CD4-positive, alpha-beta T cell (primary cell): Measurements from ENCODE around the gene AFG1L. TPM values are rescaled to one million over a fixed set of nuclear protein-coding genes. Genes with fewer than 3 reads are reported as not detected.

ENCODE experiments used
- ATAC-seq: fragments of 200-7000 bp; cut with Tn5 transposase; one replicate; pipeline ENCODE4 v1.10.0; 2022; ENCODE audit warnings: mild to moderate bottlenecking; ENCODE audit not compliant: poor library complexity
- CTCF ChIA-PET: fragments of 350-600 bp; sonication (Branson Sonifier 250); formaldehyde crosslinking; loops from one replicate; lab custom pipeline; 2021; ENCODE audit warnings: antibody characterized with exemption, inconsistent platforms; lab: Charles Lee
- POLR2A ChIA-PET: fragments of 350-600 bp; sonication (Branson Sonifier 250); formaldehyde crosslinking; loops from one replicate; lab custom pipeline; 2021; ENCODE audit warnings: antibody characterized with exemption, inconsistent platforms; lab: Charles Lee
- DNase-seq, 14 experiments: peaks; one replicate each; pipeline ENCODE4 v3.0.0-alpha.2; 2013 to 2020; ENCODE audit warnings: mixed read lengths in 2 of 14
- H3K27ac ChIP-seq, 2 donors: one replicate each; pipeline versions ENCODE4 v1.5.1 to v1.7.0; 2013; ENCODE audit warnings: low read length in 2 of 2, low read depth in 1 of 2, mild to moderate bottlenecking in 1 of 2
- H3K27me3 ChIP-seq, 2 experiments: 1 replicate in 1 of 2; 2 replicates in 1 of 2; pipeline versions ENCODE4 v1.6.1 to v1.7.0; 2013; ENCODE audit warnings: low read length in 2 of 2, control low read depth in 1 of 2, mild to moderate bottlenecking in 1 of 2, moderate library complexity in 1 of 2; ENCODE audit not compliant: insufficient read depth in 2 of 2, control insufficient read depth in 1 of 2
- H3K36me3 ChIP-seq: one replicate; pipeline ENCODE4 v1.6.1; 2013; ENCODE audit warnings: low read length, control low read depth; ENCODE audit not compliant: insufficient read depth
- H3K4me1 ChIP-seq: one replicate; pipeline ENCODE4 v1.6.1; 2013; ENCODE audit warnings: low read length, control low read depth; ENCODE audit not compliant: insufficient read depth
- H3K4me3 ChIP-seq: one replicate; pipeline ENCODE4 v1.5.1; 2013; ENCODE audit warnings: mild to moderate bottlenecking, low read length, moderate library complexity
- H3K9me3 ChIP-seq, 2 experiments: 1 replicate in 1 of 2; 2 replicates in 1 of 2; pipeline versions ENCODE4 v1.6.1 to v1.7.0; 2013; ENCODE audit warnings: low read length in 2 of 2, mild to moderate bottlenecking in 2 of 2, control low read depth in 1 of 2, moderate library complexity in 1 of 2; ENCODE audit not compliant: control insufficient read depth in 1 of 2, insufficient read depth in 1 of 2
- H3K27ac Mint-ChIP-seq: one replicate; pipeline ENCODE4 v1.8.0; 2020; ENCODE audit warnings: mixed read lengths
- H3K27me3 Mint-ChIP-seq: one replicate; pipeline ENCODE4 v1.8.0; 2021; ENCODE audit warnings: mixed read lengths
- H3K36me3 Mint-ChIP-seq: one replicate; pipeline ENCODE4 v1.8.0; 2021; ENCODE audit warnings: low read depth, mixed read lengths
- H3K4me1 Mint-ChIP-seq: one replicate; pipeline ENCODE4 v1.8.0; 2021; ENCODE audit warnings: low read depth, mixed read lengths
- H3K4me3 Mint-ChIP-seq: one replicate; pipeline ENCODE4 v1.8.0; 2020; ENCODE audit warnings: mild to moderate bottlenecking, mixed read lengths
- H3K9me3 Mint-ChIP-seq: one replicate; pipeline ENCODE4 v1.8.0; 2020; ENCODE audit warnings: mixed read lengths
- intact Hi-C, 2 experiments: fragments of 100-400 bp; cut with DNase I in 1 of 2; cut with micrococcal nuclease in 1 of 2; formaldehyde crosslinking; loops; one replicate each; pipeline versions ENCODE4 v1.15.1 to v1.9.0; 2023 to 2025; cut with DNase I, micrococcal nuclease
- total RNA-seq, 174 experiments: library from RNA in 2 of 174; stranded (reverse) in 2 of 174; gene quantifications; one replicate each; pipeline ENCODE4 v1.2.3 and lab custom pipeline; 2021 to 2026
- TF ChIP-seq, protein P1 (sequence below): fragments of 200-600 bp; IDR thresholded peaks from one replicate; pipeline ENCODE4 v1.8.0; 2022; ENCODE audit warnings: antibody characterized with exemption, mild to moderate bottlenecking

The AFG1L gene
- total RNA-seq, 2 experiments from 2014 or later, result 3.0 to 3.9 TPM

GRCh38 chr6:108366236-108366635, 71.4 kb downstream of the AFG1L start:
- ChIA-PET POLR2A (no interaction called here), CTCF (no interaction called here)
- no peaks in the 10 kb centered on the region for H3K27me3 ChIP-seq
- Mint-ChIP-seq H3K4me3 (no peak overlapping the region), H3K9me3 (no peaks in the 10 kb centered on the region), H3K4me1 (no peaks in the 10 kb centered on the region), H3K27ac (no peak overlapping the region), H3K27me3 (no peaks in the 10 kb centered on the region), H3K36me3 (no peaks in the 10 kb centered on the region)
- no peaks in the 10 kb centered on the region for H3K9me3 ChIP-seq
- H3K36me3 ChIP-seq, result no peaks in the 10 kb centered on the region
- H3K4me3 ChIP-seq, result no peak overlapping the region
- no peak overlapping the region for H3K27ac ChIP-seq
- ATAC-seq (no peak), DNase-seq (no peak)
- TF ChIP-seq, protein P1, sequence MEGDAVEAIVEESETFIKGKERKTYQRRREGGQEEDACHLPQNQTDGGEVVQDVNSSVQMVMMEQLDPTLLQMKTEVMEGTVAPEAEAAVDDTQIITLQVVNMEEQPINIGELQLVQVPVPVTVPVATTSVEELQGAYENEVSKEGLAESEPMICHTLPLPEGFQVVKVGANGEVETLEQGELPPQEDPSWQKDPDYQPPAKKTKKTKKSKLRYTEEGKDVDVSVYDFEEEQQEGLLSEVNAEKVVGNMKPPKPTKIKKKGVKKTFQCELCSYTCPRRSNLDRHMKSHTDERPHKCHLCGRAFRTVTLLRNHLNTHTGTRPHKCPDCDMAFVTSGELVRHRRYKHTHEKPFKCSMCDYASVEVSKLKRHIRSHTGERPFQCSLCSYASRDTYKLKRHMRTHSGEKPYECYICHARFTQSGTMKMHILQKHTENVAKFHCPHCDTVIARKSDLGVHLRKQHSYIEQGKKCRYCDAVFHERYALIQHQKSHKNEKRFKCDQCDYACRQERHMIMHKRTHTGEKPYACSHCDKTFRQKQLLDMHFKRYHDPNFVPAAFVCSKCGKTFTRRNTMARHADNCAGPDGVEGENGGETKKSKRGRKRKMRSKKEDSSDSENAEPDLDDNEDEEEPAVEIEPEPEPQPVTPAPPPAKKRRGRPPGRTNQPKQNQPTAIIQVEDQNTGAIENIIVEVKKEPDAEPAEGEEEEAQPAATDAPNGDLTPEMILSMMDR, result no peak
- intact Hi-C loops, result no loop called here
- H3K4me1 ChIP-seq, result no peaks in the 10 kb centered on the region

- intact Hi-C loops, result no loop called here
- TF ChIP-seq, protein P1, result no peak
- ChIA-PET POLR2A (no interaction called here), CTCF (no interaction called here)
- Mint-ChIP-seq H3K27ac (no peak overlapping the region), H3K4me3 (no peak overlapping the region), H3K4me1 (no peaks in the 10 kb centered on the region), H3K9me3 (no peaks in the 10 kb centered on the region), H3K36me3 (peaks cover 9% of the 10 kb centered on the region), H3K27me3 (no peaks in the 10 kb centered on the region)
- no peaks in the 10 kb centered on the region for H3K27me3 ChIP-seq
- ATAC-seq (no peak), DNase-seq (no peak)
- no peaks in the 10 kb centered on the region for H3K4me1 ChIP-seq
- no peaks in the 10 kb centered on the region for H3K9me3 ChIP-seq
- H3K27ac ChIP-seq, result no peak overlapping the region
- H3K36me3 ChIP-seq, result no peaks in the 10 kb centered on the region
- no peak overlapping the region for H3K4me3 ChIP-seq
Measured at GRCh38 chr6:108368431-108369030, 73.7 kb downstream of the AFG1L start.

GRCh38 chr6:108380876-108381275, 86.0 kb downstream of the AFG1L start:
- intact Hi-C loops, result no loop called here
- no peaks in the 10 kb centered on the region for H3K27me3 ChIP-seq
- TF ChIP-seq, protein P1, result no peak
- Mint-ChIP-seq H3K36me3 (peaks cover 28% of the 10 kb centered on the region), H3K27me3 (no peaks in the 10 kb centered on the region), H3K9me3 (peaks cover 3% of the 10 kb centered on the region), H3K4me1 (no peaks in the 10 kb centered on the region), H3K4me3 (no peak overlapping the region), H3K27ac (no peak overlapping the region)
- H3K9me3 ChIP-seq, result no peaks in the 10 kb centered on the region
- no peak overlapping the region for H3K4me3 ChIP-seq
- no peak overlapping the region for H3K27ac ChIP-seq
- ChIA-PET CTCF (no interaction called here), POLR2A (no interaction called here)
- DNase-seq (no peak), ATAC-seq (no peak)
- H3K4me1 ChIP-seq, result no peaks in the 10 kb centered on the region
- no peaks in the 10 kb centered on the region for H3K36me3 ChIP-seq
